Epithelial cell of proximal tubule (primary cell): Measurements from ENCODE around the gene SNX19. TPM values are rescaled to one million over a fixed set of nuclear protein-coding genes. Genes with fewer than 3 reads are reported as not detected.

Experiments
- DNase-seq: peaks from one replicate; pipeline ENCODE4 v3.0.0-alpha.2; 2011; ENCODE audit warnings: low read depth
- H3K4me3 ChIP-seq: 2 replicates; pipeline ENCODE4 v1.5.1; 2011; ENCODE audit warnings: low read depth, mild to moderate bottlenecking, low read length
- CTCF ChIP-seq: conservative IDR thresholded peaks from 2 replicates; pipeline ENCODE4 v1.5.1; 2012; ENCODE audit warnings: low read depth, mild to moderate bottlenecking, low read length
- total RNA-seq: library from RNA; depleted of rRNA; stranded (reverse); fragments of >200 nt; gene quantifications from 2 replicates; pipeline ENCODE4 v1.2.3, GENCODE V29; 2015

Gene SNX19
- total RNA-seq, 1 donor from 2014 or later: 43.5 TPM

DNA sequence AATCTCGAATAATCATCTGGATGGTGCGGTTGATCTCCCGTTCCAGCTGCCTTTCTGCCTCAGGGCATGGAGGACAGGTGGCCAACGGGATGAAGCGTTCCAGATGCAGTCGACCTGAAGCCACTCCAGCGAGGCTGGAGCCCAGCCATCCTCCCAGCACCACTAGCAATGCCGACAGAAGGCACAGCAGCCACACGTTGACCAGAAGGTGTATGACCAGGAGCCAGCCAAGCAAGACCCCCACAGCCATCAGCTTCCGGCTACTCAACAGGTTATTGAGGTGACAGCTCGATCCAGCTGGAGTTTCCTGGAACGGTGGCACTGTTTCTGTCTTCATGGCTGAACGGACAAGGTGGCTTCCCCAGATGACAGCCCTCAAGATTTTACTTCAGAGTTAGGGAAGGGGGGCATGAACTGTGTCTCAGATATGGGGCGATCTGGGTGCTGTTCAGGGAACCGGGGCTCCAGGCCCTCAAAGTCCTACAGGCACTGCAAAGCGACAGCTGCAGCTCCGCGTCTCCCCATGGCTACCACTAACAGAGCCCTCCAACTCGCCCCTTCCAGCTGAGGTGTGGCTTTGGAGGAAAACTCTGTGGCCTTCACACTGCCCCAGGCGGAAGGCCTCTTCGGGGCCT, 559 bp downstream of the SNX19 start:
- H3K4me3 ChIP-seq: peak overlapping the region; percentile 97
- DNase-seq: no peak
- no peak for TF ChIP-seq CTCF

- no peak overlapping the region for H3K4me3 ChIP-seq
- TF ChIP-seq CTCF: no peak
- DNase-seq: no peak
These were observed 3.0 kb downstream of the SNX19 start for GRCh38 chr11:130913268-130913667.

- no peak overlapping the region for H3K4me3 ChIP-seq
- no peak for TF ChIP-seq CTCF
- DNase-seq: no peak
These were observed 3.7 kb downstream of the SNX19 start for GRCh38 chr11:130912552-130912951.

DNA sequence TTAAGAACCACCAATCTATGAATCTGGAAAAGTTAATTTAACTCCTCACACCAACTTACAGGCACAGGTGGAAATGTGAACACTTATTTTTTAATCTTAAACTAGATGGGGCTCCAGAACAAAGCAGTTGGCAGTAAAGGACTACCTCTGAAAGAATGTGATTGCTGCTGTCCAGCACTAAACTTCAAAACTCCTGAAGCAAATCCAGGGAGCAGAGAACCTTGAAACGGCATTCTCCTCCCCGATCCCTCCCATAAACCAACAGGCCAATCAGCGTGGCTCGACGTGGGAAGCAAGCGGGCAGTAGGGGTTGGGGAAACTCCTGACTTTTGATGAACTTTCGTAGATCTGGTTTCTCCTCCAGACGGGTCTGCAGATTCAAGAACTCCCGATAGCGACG, 5.0 kb downstream of the SNX19 start:
- no peak overlapping the region for H3K4me3 ChIP-seq
- DNase-seq: no peak
- TF ChIP-seq CTCF: no peak

GRCh38 chr11:130909650-130910049, 6.6 kb downstream of the SNX19 start:
- DNase-seq: no peak
- H3K4me3 ChIP-seq: no peak overlapping the region
- TF ChIP-seq CTCF: no peak

DNA sequence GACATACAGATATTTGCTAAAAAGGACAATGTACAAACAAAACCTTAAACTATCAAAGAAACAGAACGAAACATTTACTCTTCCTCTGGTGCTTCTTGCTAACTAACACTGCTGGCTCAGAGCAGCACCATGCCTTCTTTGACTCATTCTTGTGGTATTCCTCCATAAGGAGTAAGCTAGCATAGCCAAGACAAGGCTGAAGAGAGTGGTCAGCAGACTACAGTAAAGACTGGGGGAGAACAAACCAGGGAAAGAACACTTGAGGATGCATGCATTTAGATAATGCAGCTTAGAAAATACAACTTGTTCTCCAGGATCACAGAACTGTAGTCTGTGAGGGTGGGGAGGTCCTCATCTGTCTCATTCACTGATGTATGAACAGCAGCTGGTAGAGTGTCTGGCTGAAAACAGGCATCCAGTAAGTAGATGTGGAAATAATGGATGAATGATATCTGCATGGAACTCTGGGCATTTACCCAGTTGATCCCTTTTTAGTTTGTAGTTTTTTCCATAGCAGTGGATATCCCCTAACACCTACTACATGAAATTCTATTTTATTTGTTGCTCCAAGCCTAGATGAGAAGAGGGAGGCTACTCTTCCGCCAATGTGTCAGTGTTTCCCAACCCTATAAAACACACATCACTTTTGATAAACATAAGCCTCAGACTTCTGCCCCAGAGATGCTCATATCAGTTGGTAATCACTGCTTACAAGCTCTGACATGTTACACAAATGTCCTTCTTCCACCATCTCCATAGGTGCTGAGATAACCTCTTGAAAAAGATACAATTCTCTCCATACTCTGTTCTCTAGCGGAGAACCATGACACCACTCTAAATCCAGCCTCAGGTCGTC, 7.3 kb downstream of the SNX19 start:
- no peak overlapping the region for H3K4me3 ChIP-seq
- no peak for DNase-seq
- no peak for TF ChIP-seq CTCF
